CD1c-positive myeloid dendritic cell (primary cell): ENCODE measurements around the gene SNX14.

Experiments used
- DNase-seq: peaks from one replicate; pipeline ENCODE4 v3.0.0-alpha.2; 2016; ENCODE audit errors: extremely low spot score

SNX14 gene

DNA sequence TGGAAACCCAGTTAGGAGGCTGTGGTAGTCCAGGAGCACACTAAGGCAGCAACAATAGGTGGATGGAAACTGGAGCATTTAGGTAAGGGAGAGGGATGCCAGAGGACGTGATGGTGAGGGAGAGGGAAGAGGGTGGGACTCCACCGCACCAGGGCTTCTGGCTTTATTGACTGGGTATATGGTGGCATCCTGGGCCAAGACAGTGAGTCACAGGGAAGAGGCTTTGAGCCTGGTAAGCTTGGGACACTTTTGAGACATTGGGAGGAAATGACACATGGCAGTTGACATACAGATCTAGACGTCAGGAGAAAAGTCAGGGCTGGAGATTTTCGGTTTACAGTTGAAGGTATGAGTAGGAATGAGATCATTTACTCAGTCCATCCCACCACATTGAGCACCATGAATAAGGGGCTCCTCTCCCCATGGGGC lies 128.9 kb downstream of the SNX14 start:
- DNase-seq: peak; percentile 14

GRCh38 chr6:85464260-85464644 lies 129.4 kb downstream of the SNX14 start:
- DNase-seq: peak; percentile 30

DNA sequence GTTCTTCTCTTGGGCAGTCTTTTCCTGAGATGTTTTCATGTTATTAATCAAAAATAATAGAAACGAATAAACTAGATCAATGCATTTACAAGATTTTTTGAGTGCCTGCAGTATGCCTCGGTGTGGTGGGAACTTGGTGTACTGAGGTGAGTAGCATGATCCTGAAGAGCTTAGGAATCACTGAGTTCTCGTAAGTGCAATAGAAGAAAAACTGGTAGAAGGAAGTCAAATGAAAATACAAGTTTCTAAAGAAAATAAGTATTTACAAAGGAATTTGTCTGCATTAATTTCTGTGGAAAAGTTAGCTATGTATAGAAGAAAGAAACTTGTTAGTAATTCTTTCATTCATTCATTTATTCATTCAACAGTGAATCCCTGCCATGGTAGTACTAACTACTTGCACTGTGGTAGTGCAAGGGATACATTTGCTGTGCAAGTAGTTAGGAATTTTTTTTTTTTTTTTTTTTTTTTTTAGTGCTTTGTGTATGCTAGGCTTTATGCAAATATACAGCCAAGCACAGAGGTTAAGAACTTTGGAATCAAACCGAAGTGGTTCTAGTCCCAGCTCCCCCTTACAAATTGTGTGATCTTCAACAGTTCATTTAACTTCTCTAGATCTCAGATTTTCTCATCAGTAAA lies 129.9 kb downstream of the SNX14 start:
- DNase-seq: no peak

DNA sequence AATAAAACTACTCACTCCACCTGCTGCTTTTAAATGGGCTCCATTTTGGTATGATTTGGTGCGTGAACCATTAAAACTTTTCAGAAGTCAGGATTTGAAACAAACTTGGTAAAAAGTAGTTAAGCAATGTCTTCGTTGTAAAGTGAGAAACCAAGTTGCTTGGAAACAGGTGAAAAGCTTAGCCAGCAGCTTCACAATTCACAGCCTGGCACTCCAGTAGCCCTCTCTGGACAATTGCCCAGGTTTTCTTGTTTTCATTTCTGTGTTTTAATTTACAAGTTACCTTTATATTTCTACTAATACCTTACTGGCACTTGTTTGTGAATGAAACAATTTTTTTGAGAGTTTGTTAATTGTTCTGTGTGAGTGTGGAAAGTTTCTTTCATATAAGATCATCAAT lies 131.0 kb downstream of the SNX14 start:
- no peak for DNase-seq

GRCh38 chr6:85461798-85462170 lies 131.9 kb downstream of the SNX14 start:
- DNase-seq: no peak

- no peak for DNase-seq
These were observed 132.5 kb downstream of the SNX14 start for GRCh38 chr6:85460921-85461797.

DNA sequence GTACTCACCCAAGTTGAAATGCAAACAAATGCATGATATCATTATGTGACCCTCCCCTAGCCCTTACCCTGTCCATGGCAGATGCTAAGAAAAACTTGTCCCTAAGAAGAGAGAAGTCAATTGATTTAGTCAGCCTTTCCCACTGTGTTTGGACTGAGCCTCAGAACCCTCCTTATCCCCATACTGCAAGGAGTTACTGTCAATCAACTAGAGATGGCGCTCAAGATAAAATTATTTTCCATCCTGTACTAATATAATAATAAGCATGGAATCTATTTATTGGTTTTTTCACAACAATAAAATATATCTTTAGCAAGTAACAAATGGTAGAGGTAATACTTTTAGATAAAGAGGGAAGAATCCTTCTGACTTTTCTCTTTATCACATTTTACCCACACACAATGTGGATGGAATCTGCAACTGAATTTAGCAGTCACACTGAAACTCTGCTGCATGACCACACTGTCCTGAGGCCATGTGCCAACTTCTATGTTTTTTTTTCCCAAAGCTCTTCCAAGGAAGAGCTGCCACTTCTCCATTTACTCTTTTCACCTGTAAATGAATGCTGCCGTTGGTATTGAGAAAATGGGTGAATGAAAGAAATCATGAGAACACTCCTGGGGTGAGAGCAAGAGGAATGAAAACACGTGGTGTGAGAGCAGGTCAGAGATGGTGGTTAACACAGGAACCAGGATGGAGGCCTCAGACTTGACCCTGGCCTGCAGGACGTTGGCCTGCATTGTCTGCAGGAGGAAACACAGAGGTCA lies 133.3 kb downstream of the SNX14 start:
- no peak for DNase-seq

DNA sequence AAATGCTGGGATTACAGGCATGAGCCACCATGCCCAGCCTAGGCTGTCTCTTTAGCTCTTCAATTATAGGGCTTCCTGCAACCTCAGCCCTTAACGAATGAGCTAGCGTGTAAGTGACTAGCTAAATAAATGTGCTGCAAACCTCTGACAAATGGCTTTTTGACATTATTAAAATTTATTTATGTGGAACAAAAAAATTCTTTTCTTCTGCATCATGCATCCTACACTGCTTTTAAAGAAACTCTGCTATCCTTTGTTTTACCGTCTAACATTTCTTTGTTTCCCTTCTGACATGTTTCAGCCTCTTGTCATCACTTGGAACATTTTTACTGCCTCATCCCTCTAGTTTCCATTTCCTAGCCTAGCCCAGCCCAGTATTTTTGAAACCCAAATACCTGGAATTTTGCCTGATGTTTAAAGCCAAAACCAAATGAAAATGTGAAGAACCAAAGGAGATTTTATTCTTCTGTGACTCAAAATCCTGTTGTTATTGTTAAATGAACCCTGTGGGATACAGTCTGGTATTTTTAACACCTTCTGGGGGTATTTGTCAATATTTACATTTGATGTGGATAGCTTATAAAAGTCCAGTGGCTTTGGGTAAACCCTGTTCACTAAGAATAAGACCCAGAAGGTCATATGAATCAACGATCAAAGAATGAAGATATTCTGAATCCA lies 134.3 kb downstream of the SNX14 start:
- no peak for DNase-seq

DNA sequence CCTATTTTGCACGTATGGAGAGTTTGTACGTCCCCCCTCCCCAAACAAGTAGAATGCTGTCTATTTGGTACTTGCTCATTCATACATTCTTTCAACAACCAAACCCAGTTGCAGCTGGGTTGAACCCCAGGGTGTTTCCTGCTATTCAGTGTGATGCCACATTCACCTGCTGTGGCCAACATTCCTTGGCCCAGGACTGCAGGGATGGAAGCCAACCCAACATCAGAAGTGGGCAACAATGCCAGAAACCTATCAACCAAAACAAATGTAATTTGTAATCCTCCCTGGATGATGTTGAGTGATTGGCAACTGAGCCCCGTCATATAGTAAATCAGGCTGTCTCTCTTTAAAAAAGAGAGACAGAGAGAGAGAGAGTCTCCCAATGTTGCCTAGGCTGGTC lies 134.9 kb downstream of the SNX14 start:
- no peak for DNase-seq

DNA sequence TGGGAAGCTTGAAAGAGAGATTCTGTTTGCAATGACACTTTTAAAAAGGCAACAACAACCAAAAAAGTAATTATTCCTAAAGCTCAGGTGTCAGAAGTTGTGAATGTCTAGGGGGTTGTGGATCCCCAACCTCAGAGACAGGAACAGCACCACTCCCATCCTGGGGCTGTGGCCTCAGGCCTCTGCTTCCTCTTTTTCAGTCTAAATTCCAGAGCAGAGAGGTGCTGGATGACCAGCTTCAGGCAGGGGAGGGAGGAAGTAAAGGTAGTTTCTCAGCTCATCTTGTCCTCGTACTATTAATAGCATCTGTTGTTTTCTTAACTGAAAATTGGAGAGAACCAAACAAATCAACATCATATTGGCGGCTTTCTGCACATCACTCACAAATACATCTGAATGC lies 135.5 kb downstream of the SNX14 start:
- DNase-seq: no peak

DNA sequence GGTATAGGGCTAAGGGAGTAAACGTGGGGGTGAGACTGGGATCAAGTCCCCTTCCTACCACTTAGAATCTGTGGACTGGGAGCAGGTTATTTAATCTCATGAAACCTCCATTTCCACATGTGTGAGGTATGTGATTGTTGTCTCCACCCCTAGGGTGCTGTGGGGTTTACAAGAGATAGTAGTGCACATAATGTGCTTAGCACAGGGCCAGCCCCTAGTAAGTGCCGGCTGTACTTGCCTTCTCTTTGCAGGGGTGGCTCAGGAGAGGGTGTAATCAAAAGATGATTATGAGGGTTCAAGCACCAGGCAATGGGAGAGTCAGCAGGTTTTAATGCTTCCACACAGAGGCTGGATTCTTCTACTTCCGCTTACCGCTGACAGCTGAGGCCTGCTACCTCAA lies 136.9 kb downstream of the SNX14 start:
- DNase-seq: no peak
